Peyer's patch (tissue), 4 donors: Measurements from ENCODE around the gene CDH23.

ENCODE experiments used
- CTCF ChIP-seq, 6 experiments: fragments of 450-650 bp in 4 of 6; fragments of 200-600 bp in 2 of 6; sonication (generic) in 1 of 6; IDR thresholded peaks; one replicate each; pipeline ENCODE4 v1.5.1; 2017 to 2019; ENCODE audit warnings: antibody characterized with exemption in 6 of 6, mild to moderate bottlenecking in 3 of 6, moderate library complexity in 1 of 6
- POLR2A ChIP-seq, 2 donors: fragments of 450-650 bp; IDR thresholded peaks; one replicate each; pipeline ENCODE4 v1.5.1; 2017; ENCODE audit warnings: antibody characterized with exemption in 2 of 2, mild to moderate bottlenecking in 2 of 2, moderate library complexity in 2 of 2

- TF ChIP-seq CTCF (IDR thresholded peaks at IDR 0.05) (no peak), POLR2A (IDR thresholded peaks at IDR 0.05) (no peak)
Measured at GRCh38 chr10:71353639-71354038, 43.1 kb upstream of the CDH23 start.
